Activated T-helper 9 cell treated with anti-CD3 and anti-CD28 coated beads, Interleukin-2, amount 50 U/mL, for 16 hours (primary cell): ENCODE measurements around the gene DNAJC2.
"Not testable (repeated sequence)": the region's sequence is repeated elsewhere in the genome, so short reads cannot be mapped to it uniquely, and the experiment has no call there.

Source experiments
- DNase-seq: peaks from one replicate; pipeline ENCODE4 v3.0.0-alpha.2; 2020; ENCODE audit warnings: low read depth

DNAJC2 gene

DNA sequence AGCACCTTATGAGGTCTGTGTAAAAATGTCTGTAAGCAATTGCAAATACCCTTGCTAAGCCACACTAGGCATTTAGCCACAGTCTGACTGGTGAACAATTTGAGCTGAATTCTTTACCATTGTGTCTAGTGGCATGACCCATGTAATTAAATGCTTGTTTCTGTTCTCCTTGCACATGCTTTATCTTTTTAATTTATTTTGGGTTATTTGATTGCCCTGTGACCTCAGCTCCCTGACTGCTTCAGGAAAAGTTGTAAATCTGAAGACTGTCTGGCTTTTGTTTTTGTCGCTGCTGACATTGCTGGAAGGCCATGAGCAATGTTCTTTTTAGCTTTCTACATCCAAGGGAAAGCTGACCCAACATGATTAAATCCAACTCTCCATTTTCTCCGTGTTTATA, 78.3 kb downstream of the DNAJC2 start:
- not testable (repeated sequence) for DNase-seq

GRCh38 chr7:103264054-103264453, 80.5 kb downstream of the DNAJC2 start:
- not testable (repeated sequence) for DNase-seq
